ENCODE data around the gene TWF1.

The TWF1 gene

DNA sequence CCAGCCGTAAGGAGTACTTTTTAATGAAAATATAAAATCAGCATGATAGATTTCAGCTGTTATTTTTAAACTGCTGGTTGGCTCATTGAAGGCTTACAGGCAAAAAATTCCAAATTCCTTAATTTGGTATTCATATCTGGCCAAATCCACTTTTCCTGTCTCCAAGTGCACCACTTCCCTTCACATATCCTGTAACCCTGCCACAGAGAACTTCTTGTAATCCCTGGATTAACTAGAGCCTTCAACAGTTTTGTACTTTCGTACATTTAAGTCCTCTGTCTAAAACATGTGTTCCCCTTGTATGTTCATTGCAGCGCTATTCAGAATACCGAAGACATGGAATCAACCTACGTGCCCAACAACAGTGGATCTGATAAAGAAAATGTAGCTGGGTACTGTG is 57.1 kb downstream of the TWF1 start:
- no peak for DNase-seq
- Mint-ChIP-seq H3K27ac (no peak overlapping the region), H3K4me1 (ENCODE audit: low read depth in 2 of 2) (peaks cover 4 to 14% of the 10 kb centered on the region in 2 donors), H3K36me3 (ENCODE audit: insufficient read depth) (peaks cover 21% of the 10 kb centered on the region), H3K9me3 (no peaks in the 10 kb centered on the region), H3K27me3 (no peaks in the 10 kb centered on the region), H3K4me3 (no peak overlapping the region)
- ATAC-seq (replicated peaks): no peak

DNA sequence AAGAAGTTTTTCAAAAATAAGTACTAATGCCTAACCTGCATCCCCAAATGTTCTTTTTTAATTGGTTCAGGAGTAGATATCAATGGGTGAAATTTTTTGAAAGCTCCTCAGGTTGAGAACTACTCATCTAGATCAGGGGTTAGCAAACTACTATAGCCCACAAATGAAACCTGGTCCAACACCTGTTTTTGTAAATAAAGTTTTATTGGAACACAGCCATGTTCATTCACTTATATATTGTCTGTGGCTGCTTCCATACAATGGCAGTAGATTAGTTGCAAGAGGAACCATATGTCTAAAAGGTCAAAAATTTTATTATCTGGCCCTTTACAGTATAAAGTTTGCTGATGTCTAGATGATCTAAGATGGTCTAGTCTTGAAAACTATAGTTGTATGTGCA is 61.3 kb downstream of the TWF1 start:
- H3K36me3 Mint-ChIP-seq (ENCODE audit: insufficient read depth): peaks cover 32% of the 10 kb centered on the region
- no peak overlapping the region for H3K4me3 Mint-ChIP-seq
- no peak overlapping the region for H3K27ac Mint-ChIP-seq
- H3K27me3 Mint-ChIP-seq: no peaks in the 10 kb centered on the region
- H3K4me1 Mint-ChIP-seq (ENCODE audit: low read depth in 2 of 2): peaks cover 0 to 6% of the 10 kb centered on the region in 2 donors
- ATAC-seq (replicated peaks): no peak
- no peak for DNase-seq
- H3K9me3 Mint-ChIP-seq: no peaks in the 10 kb centered on the region
